HG03354 (cell line): ENCODE measurements around the gene ZNF549.
A peak's percentile ranks its signal among the peaks of the same experiment; 100 is the strongest.

ENCODE experiments used
- ATAC-seq: cut with Tn5 transposase; IDR thresholded peaks from one replicate; pipeline ENCODE4 v1.9.1; 2021; ENCODE audit warnings: mild to moderate bottlenecking; ENCODE audit not compliant: unreplicated experiment, poor library complexity, severe bottlenecking

ZNF549 gene

DNA sequence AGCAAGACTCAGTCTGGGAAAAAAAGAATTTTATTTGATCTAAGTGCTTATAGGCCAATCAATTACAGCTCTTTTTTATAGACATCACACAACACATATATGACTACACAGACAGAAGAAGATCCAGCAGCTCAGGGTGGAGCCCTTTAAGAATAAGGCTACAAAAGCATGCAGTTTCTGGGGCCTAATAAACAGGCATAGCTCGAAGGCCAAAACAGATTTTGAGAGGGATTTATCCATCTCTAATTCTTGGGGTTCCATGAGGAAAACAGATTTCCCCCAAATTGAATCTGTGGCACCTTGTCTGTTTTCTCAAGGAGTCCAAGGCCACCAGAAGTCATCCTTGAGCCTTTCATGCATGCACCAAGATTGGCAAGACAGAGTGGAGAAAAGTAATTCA is 36.4 kb downstream of the ZNF549 start:
- no peak for ATAC-seq

- no peak for ATAC-seq
Observed at GRCh38 chr19:57566396-57567265, 39.5 kb downstream of the ZNF549 start.

DNA sequence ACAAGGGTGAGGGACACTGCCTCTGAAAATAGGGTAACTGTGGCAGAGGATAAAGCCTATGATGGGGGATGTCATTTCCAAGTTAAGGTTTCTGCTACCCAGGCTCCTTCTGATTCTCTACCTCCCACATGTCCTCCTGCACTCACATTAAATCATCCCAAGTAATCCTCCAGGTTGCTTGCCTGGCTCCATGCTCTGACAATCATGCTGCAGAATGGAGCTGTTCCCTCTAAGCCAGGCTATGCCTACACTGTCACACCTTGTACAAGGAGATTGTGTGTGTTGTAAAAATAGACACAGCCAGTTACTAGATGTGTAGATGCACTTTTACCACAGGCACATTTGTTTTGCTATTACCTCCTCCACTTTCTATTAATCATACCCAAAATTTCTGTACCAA is 43.6 kb downstream of the ZNF549 start:
- ATAC-seq, result no peak

- no peak for ATAC-seq
Observed at GRCh38 chr19:57572415-57572947, 45.3 kb downstream of the ZNF549 start.

DNA sequence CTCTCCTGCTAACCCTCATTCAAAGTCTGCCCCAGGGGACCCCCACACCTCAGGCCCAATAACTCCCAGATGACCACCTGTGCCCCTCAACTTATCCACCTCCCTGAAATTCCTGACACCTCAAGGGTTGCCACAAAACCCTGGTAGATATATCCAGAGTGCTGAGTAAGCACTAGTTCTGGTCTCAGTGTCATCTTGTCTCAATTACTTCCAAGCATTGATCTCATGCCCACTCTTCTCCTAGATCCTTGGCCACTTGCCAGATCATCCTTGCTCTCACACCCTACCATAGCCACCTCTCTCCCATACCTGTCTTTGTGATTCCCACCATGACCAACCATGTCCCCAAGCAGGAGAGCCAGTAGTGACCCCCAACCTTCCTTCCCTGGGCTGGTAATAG is 49.5 kb downstream of the ZNF549 start:
- no peak for ATAC-seq

- ATAC-seq, result peak; percentile 96
Observed at GRCh38 chr19:57578487-57579205, 51.5 kb downstream of the ZNF549 start, which contains the start of gene ZNF416. TSS of gene ZNF416 (minus strand) at chr19:57578911. CDS start at chr19:57578704, 207 bp downstream.

GRCh38 chr19:57583104-57583520 is 56.0 kb downstream of the ZNF549 start:
- ATAC-seq, result no peak

- ATAC-seq, result peak; percentile 93
Observed at GRCh38 chr19:57583521-57584416, 56.6 kb downstream of the ZNF549 start, which contains the start of gene ZIK1. TSS of gene ZIK1 (plus strand) at chr19:57584145. CDS start at chr19:57584357, 212 bp downstream.

- no peak for ATAC-seq
Observed at GRCh38 chr19:57587529-57587928, 60.4 kb downstream of the ZNF549 start.

GRCh38 chr19:57599377-57599760 is 72.2 kb downstream of the ZNF549 start:
- peak; percentile 20 for ATAC-seq

DNA sequence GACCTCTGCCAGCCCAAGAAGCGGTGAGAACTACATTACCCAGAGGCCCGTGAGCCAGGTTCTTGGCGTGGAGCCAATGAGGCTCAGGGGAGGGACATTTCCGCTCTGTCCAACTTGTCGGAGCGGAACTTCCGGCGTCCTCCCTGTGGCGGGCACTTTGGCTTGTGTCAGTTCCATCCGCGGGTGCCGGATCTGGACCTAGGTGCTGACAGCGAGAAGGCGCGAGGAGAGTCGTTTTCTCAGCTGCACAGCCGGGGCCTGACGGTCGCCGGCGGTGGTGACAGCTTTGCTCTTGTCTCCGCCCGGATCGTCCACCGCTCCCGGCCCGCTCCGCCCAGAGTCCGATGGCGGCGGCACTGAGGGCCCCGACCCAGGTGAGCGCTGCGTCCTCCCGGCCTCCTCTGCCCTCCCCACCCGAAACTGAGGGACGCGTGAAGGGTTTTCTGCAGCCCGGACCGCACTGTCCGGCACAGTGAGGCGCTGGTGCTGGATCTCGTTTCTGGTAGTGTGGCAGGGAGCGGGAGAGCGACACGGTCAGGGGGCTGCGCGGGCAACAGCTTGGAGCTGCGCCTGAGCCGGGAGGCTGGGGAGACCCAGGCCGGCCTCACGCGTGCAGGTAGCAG is 72.7 kb downstream of the ZNF549 start, which contains the start of gene ZNF530:
Gene ZNF530 (plus strand): TSS at position 125 of the 623 bp plus-strand sequence. CDS start 4,461 bp downstream, outside the sequence.
- ATAC-seq, result peak; percentile 94

DNA sequence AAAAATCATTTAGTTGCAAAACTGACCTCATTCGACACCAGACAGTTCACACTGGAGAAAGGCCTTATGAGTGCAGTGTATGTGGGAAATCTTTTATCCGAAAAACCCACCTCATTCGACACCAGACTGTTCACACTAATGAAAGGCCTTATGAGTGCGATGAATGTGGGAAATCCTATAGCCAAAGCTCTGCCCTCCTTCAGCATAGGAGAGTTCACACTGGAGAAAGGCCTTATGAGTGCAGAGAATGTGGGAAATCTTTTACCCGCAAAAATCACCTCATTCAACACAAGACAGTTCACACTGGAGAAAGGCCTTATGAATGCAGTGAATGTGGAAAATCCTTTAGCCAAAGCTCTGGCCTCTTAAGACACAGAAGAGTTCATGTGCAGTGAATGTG is 79.8 kb downstream of the ZNF549 start:
- no peak for ATAC-seq
